CD4-positive, alpha-beta T cell treated with Interleukin-2 at 100 ng/mL for 4 hours (primary cell): ENCODE data around the gene SCD5.

Source experiments
- DNase-seq: peaks from one replicate; pipeline ENCODE4 v3.0.0-alpha.2; 2020; ENCODE audit warnings: low spot score

The SCD5 gene

DNA sequence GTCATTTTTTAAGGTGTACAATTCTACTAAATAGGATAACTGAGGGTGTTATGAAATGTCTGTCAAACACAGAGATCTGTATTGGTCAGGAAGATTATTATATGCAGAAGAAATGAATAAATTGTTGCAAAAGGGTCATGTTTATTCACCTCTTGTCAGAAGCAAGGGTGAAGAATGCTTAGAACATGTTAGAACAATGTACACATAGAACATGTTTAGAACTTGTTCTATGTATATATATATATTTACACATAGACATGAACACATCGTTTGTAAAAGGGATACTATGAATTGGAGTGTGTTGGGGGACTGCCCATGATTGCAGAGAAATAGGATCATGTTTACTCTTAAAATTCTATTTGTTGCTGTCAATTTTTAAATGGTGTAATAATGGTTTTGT is 208.8 kb downstream of the SCD5 start:
- no peak for DNase-seq

DNA sequence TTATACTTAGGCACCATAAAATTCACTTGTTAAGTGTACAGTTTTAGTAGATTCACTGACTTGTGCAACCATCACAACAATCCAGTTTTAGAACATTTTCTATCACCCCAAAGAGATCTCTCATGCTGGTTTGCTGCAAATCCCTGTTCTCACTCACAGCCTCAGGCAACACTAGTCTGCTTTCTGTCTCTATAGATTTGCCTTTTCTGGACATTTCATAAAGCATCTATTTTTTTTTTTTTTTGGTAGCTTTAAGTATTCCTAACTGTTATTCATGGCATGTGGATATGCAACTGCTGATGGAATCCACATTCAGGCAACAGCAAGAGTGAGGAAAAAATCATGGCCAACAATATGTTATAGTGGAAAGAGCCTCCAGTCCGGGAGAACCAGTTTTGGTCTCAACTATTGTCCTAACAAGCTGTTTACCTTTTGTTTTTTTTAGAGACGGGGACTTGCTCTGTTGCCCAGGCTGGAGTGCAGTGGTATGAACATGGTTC is 209.8 kb downstream of the SCD5 start:
- no peak for DNase-seq

DNA sequence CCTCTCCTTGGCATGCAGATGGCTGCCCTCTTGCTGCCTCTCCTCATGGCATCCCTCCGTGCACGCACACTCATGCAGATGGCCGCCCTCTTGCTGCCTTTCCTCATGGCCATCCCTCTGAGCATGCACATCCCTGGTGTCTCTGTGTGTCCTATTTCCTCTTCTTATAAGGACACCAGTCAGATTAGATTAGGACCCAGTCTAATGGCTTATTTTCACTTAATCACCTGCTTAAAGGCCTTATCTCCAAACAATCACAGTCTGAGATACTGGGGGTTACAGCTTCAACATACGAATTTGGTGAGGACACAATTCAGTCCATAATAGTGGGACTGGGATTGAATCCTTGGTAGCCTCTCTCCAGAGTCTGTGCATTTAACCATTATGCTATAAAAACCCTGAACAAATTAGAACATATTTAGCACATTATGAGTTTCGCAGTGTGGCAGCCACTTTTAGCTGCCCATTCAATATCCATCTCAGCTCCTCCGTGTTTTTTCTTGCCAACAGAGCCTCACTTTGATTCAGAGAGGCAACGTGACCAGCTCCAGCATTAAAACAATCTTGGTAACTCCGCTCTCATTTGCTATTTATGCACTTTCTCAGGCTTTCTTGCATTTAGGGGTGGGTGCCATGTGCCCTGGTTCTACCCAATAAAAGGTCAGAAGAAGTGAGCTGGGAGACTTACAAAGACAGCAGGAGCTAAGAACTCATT is 210.6 kb downstream of the SCD5 start:
- no peak for DNase-seq

DNA sequence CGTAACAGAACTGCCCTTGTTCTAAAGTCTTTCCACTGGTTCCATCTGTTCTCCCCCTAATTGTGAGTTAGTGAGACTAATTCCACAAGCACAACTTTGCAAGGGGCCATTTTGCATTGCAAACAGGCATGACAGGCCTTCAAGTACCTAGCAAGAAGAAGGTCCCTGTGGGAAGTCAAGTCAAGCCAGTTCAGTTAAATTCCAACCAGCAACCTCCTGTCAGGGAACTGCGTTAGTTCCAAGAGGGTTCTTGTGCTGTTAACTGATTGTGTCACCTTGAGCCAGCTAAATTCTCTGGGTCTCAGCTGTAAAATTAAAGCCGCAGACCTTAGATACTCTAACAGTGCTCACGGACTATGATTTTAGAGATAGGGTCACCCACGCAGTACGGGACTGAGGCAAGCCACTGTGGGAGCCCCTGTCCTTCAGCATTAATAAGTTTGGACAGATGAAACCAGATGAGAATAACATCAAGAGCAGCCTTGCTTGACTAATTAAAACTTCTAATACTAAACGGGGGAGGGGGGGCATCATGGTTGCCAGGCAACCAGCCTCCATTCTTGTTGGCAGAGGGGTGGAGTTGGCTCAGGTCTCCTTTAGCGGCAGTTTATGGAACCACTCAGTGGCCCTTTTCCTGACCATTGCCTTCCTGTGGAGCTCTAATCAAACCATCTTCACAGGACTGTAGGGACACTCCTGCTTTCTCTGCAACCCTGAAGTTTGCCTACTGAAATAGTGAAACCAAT is 212.7 kb downstream of the SCD5 start:
- no peak for DNase-seq

DNA sequence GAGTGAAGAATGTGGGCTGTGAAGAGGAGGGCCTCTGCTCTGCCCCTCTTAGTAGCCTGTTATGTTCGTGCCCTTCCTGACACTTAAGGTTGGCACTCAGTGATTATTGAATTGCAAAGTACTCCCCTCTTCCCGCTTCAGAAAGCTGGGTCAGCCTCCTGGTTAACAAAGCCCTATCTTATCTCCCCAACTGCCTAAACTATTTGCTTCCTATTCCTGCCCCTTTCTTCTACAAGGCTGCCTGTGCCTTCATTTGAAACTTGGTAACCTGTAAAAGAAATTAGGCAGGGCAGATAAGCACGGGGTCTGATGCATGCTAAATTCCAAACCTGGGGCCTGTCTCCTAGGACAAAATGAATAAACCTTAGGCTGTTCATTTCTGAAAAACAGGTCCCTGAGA is 213.7 kb downstream of the SCD5 start:
- no peak for DNase-seq

DNA sequence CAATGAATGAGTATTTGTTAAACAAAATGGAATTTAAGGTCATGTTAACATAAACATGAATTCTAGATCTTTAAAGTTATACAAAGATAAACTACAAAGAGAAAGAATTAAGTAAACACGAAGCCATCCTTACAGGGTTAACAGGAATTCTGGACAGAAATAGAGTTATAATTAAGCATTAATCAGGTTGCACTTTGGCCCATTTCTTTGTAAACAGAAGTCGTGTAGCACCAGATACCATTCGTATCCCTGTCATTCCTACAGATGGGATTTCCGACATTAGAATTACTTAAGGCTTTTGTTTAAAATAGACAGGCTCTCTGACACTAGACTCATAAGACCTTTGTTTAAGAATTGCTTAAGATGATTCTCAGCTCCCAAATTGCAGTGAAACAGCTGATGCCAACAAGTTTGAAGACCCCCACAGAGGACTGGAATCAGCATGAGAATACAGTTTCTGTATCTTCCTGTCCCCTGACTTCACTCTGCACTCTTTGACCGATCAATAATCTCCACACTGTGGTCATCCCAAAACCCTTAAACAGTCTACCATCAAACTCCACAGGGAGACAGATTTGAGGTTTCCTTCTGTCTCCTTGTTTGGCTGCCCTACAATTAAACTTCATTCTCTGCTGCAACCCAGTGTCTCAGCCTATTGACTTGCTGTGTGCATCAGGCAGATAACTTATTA is 214.6 kb downstream of the SCD5 start:
- DNase-seq, result no peak

DNA sequence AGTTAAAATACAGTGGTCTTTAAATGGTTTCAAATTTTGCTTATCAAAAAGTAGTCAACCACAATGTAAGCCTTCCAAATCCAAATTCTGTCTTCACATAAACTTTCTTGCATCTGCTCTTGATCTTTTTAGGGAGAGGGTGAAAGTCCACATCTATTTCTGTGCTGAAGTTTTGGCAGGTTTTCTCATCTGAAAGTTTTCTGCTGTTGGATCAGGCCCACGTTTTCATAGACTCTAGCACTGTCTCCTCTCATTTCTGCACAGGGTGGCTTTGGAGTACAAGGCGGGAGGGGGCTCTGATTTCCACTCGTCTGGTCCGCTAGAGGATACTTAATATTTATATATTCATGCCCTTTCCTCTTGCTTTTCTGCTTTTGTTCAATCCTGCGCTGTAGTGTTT is 218.7 kb downstream of the SCD5 start:
- no peak for DNase-seq
